Measurements from ENCODE around the gene TAF11L4.
"Not testable (repeated sequence)": the region's sequence is repeated elsewhere in the genome, so short reads cannot be mapped to it uniquely, and the experiment has no call there.

DNA sequence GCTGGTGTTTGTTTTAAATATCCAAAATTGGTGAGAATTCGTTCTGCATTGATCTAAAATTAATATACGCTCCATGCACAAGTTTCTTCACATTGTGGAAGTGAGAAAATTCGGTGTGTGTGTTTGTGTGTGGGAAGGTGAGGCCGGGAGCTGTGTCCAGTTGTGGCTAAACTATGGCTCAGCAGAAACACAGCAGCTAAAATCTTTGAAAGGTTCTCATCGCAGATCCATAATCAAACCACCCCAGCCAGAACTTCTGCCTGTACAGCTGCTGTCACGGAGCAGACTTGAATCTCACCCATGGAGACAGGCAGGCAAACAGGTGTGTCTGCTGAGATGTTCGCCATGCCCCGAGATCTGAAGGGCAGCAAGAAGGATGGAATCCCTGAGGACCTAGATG lies 23.7 kb upstream of the TAF11L4 start, which contains the start of gene TAF11L2:
- TF ChIP-seq, protein P1, sequence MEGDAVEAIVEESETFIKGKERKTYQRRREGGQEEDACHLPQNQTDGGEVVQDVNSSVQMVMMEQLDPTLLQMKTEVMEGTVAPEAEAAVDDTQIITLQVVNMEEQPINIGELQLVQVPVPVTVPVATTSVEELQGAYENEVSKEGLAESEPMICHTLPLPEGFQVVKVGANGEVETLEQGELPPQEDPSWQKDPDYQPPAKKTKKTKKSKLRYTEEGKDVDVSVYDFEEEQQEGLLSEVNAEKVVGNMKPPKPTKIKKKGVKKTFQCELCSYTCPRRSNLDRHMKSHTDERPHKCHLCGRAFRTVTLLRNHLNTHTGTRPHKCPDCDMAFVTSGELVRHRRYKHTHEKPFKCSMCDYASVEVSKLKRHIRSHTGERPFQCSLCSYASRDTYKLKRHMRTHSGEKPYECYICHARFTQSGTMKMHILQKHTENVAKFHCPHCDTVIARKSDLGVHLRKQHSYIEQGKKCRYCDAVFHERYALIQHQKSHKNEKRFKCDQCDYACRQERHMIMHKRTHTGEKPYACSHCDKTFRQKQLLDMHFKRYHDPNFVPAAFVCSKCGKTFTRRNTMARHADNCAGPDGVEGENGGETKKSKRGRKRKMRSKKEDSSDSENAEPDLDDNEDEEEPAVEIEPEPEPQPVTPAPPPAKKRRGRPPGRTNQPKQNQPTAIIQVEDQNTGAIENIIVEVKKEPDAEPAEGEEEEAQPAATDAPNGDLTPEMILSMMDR (IDR thresholded peaks at IDR 0.05; ENCODE audit: insufficient read depth, low read depth, low read length), result not testable (repeated sequence)
- not testable (repeated sequence) for TF ChIP-seq EZH2 (IDR thresholded peaks at IDR 0.05; ENCODE audit: insufficient read depth, low read length)

All from astrocyte (in vitro differentiated cells and primary cell).